ENCODE results near the gene E4F1.
"Not testable (repeated sequence)": the region's sequence is repeated elsewhere in the genome, so short reads cannot be mapped to it uniquely, and the experiment has no call there.

The E4F1 gene

GRCh38 chr16:2251296-2252111, 28.1 kb downstream of the E4F1 start, which contains the start of gene ECI1:
Gene ECI1 (minus strand): TSS chr16:2251587. CDS start chr16:2251566, 21 bp downstream.
- Histone ChIP-seq H3K9ac (ENCODE audit: low read depth, low read length) (peak within 1 kb of the TSS; percentile 90), H3K4me1 (ENCODE audit: control insufficient read depth, insufficient read depth, low read length) (peaks cover 6% of the 10 kb centered on the region; the same call in 1 of the 2 replicates), H3K9me3 (ENCODE audit: control insufficient read depth, insufficient read depth, low read length) (no peaks in the 10 kb centered on the region), H3K36me3 (ENCODE audit: control insufficient read depth, insufficient read depth, low read length) (peaks cover 64% of the 10 kb centered on the region), H3K4me3 (ENCODE audit: low read depth, low read length) (peak within 1 kb of the TSS; percentile 81), H3K27me3 (ENCODE audit: control insufficient read depth, insufficient read depth, low read length) (no peaks in the 10 kb centered on the region), H3K27ac (ENCODE audit: low read depth, low read length) (peak within 1 kb of the TSS; percentile 88)

DNA sequence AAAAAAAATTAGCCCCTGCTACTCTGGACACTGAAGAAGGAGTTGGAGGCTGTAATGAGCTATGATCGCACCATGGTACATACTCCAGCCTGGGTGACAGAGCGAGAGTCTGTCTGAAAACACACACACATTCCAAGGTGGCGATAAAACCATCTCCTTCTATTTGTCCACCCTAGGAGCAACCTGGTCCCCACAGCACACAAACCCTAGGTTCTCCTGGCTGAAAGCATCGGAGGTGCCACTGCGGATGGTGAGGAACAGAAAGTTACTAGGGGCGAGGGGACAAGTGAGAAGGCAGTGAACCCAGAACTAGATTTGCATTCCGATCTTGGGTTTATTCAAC, 29.4 kb downstream of the E4F1 start:
- Histone ChIP-seq H3K36me3 (ENCODE audit: control insufficient read depth, insufficient read depth, low read length) (peaks cover 67% of the 10 kb centered on the region), H3K9ac (ENCODE audit: low read depth, low read length) (no peak overlapping the region), H3K27me3 (ENCODE audit: control insufficient read depth, insufficient read depth, low read length) (no peaks in the 10 kb centered on the region), H3K4me3 (ENCODE audit: low read depth, low read length) (no peak overlapping the region), H3K4me1 (ENCODE audit: control insufficient read depth, insufficient read depth, low read length) (peaks cover 6% of the 10 kb centered on the region; the same call in 1 of the 2 replicates), H3K9me3 (ENCODE audit: control insufficient read depth, insufficient read depth, low read length) (no peaks in the 10 kb centered on the region), H3K27ac (ENCODE audit: low read depth, low read length) (peak overlapping the region; percentile 40)

DNA sequence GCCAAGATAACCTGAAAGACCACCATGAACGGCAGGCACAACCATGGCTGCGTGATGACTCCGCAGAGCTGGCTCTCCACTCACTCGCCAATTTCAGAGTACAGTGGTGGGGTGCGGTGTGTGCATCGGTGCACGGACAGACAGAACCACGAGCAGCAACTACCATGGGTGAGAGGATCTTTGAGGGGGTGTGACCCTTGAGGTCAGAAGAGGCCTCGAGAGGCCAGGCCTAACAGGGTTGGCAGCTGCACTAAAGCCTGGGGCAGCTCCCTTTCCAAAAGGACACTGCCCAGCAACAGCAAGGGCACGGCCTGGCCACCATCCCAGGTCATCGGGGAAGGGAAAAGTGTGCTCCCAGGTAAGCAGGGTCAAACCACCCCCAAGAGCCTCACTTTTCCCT, 29.9 kb downstream of the E4F1 start:
- no peaks in the 10 kb centered on the region for H3K27me3 ChIP-seq (ENCODE audit: control insufficient read depth, insufficient read depth, low read length)

GRCh38 chr16:2256531-2257140, 33.2 kb downstream of the E4F1 start:
- Histone ChIP-seq H3K27me3 (ENCODE audit: control insufficient read depth, insufficient read depth, low read length) (no peaks in the 10 kb centered on the region), H3K9ac (ENCODE audit: low read depth, low read length) (no peak overlapping the region), H3K4me3 (ENCODE audit: low read depth, low read length) (no peak overlapping the region), H3K4me1 (ENCODE audit: control insufficient read depth, insufficient read depth, low read length) (0 out of 2 replicates have a peak, but pooled peaks cover 6% of the 10 kb centered on the region), H3K27ac (ENCODE audit: low read depth, low read length) (no peak overlapping the region), H3K9me3 (ENCODE audit: control insufficient read depth, insufficient read depth, low read length) (no peaks in the 10 kb centered on the region), H3K36me3 (ENCODE audit: control insufficient read depth, insufficient read depth, low read length) (peaks cover 92% of the 10 kb centered on the region)

More for the DNA sequence above, 29.9 kb downstream of the E4F1 start:
- H3K4me3 ChIP-seq (ENCODE audit: low read depth, low read length), result no peak overlapping the region
- H3K4me1 ChIP-seq (ENCODE audit: control insufficient read depth, insufficient read depth, low read length), result peaks cover 6% of the 10 kb centered on the region; the same call in 1 of the 2 replicates
- H3K27ac ChIP-seq (ENCODE audit: low read depth, low read length), result peak overlapping the region; percentile 10
- no peak overlapping the region for H3K9ac ChIP-seq (ENCODE audit: low read depth, low read length)
- no peaks in the 10 kb centered on the region for H3K9me3 ChIP-seq (ENCODE audit: control insufficient read depth, insufficient read depth, low read length)
- peaks cover 70% of the 10 kb centered on the region for H3K36me3 ChIP-seq (ENCODE audit: control insufficient read depth, insufficient read depth, low read length)

DNA sequence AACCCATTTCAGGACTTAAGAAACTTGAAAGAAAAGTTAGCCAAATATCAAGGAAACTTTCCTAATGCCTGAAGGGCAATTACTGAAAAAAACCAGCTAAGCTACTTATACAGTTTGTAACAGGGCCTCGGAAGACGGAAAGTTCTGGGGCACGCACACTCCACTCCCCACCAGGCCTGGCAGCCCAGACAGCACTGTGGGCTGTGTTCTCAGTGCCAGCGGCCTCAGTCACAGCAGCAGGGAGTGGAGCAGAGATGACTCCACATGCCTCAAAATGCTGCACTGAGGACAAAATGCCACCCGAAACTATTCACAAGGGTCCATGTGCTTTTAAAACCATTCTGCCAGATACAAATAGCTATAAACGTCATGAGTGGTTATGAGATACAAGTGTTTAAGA, 34.3 kb downstream of the E4F1 start:
- Histone ChIP-seq H3K36me3 (ENCODE audit: control insufficient read depth, insufficient read depth, low read length) (peaks cover 94% of the 10 kb centered on the region), H3K27me3 (ENCODE audit: control insufficient read depth, insufficient read depth, low read length) (no peaks in the 10 kb centered on the region), H3K4me1 (ENCODE audit: control insufficient read depth, insufficient read depth, low read length) (no peaks in the 10 kb centered on the region), H3K9ac (ENCODE audit: low read depth, low read length) (no peak overlapping the region), H3K4me3 (ENCODE audit: low read depth, low read length) (no peak overlapping the region), H3K9me3 (ENCODE audit: control insufficient read depth, insufficient read depth, low read length) (no peaks in the 10 kb centered on the region), H3K27ac (ENCODE audit: low read depth, low read length) (no peak overlapping the region)

DNA sequence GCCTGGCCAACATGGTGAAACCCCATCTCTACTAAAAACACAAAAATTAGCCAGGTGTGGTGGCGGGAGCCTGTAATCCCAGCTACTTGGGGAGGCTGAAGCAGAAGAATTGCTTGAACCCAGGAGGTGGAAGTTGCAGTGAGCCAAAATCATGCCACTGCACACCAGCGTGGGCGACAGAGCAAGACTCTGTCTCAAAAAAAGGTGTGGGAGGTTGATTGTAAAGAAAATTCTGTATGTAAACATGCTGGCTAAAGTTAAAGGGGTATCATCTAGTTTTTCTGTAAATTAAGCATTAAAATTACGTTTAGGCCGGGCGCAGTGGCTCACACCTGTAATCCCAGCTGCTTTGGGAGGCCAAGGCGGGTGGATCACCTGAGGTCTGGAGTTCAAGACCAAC, 35.1 kb downstream of the E4F1 start:
- H3K27me3 ChIP-seq (ENCODE audit: control insufficient read depth, insufficient read depth, low read length); H3K4me1 ChIP-seq (ENCODE audit: control insufficient read depth, insufficient read depth, low read length); H3K9ac ChIP-seq (ENCODE audit: low read depth, low read length); H3K9me3 ChIP-seq (ENCODE audit: control insufficient read depth, insufficient read depth, low read length); H3K4me3 ChIP-seq (ENCODE audit: low read depth, low read length); H3K27ac ChIP-seq (ENCODE audit: low read depth, low read length): not testable (repeated sequence)
- H3K36me3 ChIP-seq (ENCODE audit: control insufficient read depth, insufficient read depth, low read length), result peaks cover 94% of the 10 kb centered on the region

DNA sequence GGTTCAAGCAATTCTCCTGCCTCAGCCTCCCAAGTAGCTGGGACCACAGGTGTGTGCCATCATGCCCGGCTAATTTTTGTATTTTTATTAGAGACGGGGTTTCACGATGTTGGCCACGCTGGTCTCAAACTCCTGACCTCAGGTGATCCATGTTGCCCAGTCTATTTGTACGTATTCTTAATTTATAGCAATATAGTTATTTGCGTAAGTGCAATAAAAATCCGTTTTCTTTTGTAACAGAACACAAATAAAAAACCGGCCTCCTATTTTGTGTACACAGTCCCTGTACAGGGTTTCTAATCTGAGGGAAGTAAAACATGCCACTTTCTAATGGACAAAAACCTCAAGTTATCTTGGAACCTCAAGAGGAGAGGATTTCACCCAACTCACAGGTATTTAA, 36.9 kb downstream of the E4F1 start:
- Histone ChIP-seq H3K36me3 (ENCODE audit: control insufficient read depth, insufficient read depth, low read length) (peaks cover 97% of the 10 kb centered on the region), H3K27ac (ENCODE audit: low read depth, low read length) (no peak overlapping the region), H3K9me3 (ENCODE audit: control insufficient read depth, insufficient read depth, low read length) (no peaks in the 10 kb centered on the region), H3K4me3 (ENCODE audit: low read depth, low read length) (no peak overlapping the region), H3K4me1 (ENCODE audit: control insufficient read depth, insufficient read depth, low read length) (no peaks in the 10 kb centered on the region), H3K27me3 (ENCODE audit: control insufficient read depth, insufficient read depth, low read length) (no peaks in the 10 kb centered on the region), H3K9ac (ENCODE audit: low read depth, low read length) (no peak overlapping the region)

DNA sequence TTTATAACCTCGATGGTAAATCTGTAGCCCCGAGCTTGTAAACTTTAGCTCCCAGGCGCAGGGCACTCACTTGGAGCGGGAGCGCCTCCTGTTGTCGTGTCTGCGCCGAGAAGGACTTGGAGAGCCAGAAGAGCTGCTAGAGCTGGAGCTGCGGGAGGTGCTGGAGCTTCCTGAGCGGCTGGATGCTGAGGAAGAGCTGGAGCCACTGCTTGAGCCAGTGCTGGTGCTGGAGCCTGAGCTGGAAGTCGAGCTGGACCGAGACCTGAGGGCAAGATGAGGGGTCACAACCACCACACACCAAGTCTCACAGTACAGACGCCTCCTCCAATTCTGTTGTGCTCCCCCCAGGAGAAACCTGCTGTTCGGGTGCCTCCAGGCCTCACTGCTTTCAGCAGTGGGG, 39.6 kb downstream of the E4F1 start:
- not testable (repeated sequence) for H3K4me1 ChIP-seq (ENCODE audit: control insufficient read depth, insufficient read depth, low read length); H3K4me3 ChIP-seq (ENCODE audit: low read depth, low read length); H3K27ac ChIP-seq (ENCODE audit: low read depth, low read length); H3K27me3 ChIP-seq (ENCODE audit: control insufficient read depth, insufficient read depth, low read length); H3K9ac ChIP-seq (ENCODE audit: low read depth, low read length); H3K9me3 ChIP-seq (ENCODE audit: control insufficient read depth, insufficient read depth, low read length)
- peaks cover 75% of the 10 kb centered on the region for H3K36me3 ChIP-seq (ENCODE audit: control insufficient read depth, insufficient read depth, low read length)

GRCh38 chr16:2266887-2267286, 43.5 kb downstream of the E4F1 start:
- H3K9ac ChIP-seq (ENCODE audit: low read depth, low read length), result peak overlapping the region; percentile 99
- H3K4me1 ChIP-seq (ENCODE audit: control insufficient read depth, insufficient read depth, low read length); H3K27ac ChIP-seq (ENCODE audit: low read depth, low read length); H3K27me3 ChIP-seq (ENCODE audit: control insufficient read depth, insufficient read depth, low read length); H3K9me3 ChIP-seq (ENCODE audit: control insufficient read depth, insufficient read depth, low read length): not testable (repeated sequence)
- H3K4me3 ChIP-seq (ENCODE audit: low read depth, low read length), result peak overlapping the region; percentile 99
- H3K36me3 ChIP-seq (ENCODE audit: control insufficient read depth, insufficient read depth, low read length), result peaks cover 38% of the 10 kb centered on the region

GRCh38 chr16:2267505-2267912, 44.1 kb downstream of the E4F1 start:
- peak overlapping the region; percentile 99 for H3K4me3 ChIP-seq (ENCODE audit: low read depth, low read length)
- H3K4me1 ChIP-seq (ENCODE audit: control insufficient read depth, insufficient read depth, low read length); H3K9me3 ChIP-seq (ENCODE audit: control insufficient read depth, insufficient read depth, low read length); H3K27me3 ChIP-seq (ENCODE audit: control insufficient read depth, insufficient read depth, low read length): not testable (repeated sequence)
- peak overlapping the region; percentile 99 for H3K27ac ChIP-seq (ENCODE audit: low read depth, low read length)
- peaks cover 32% of the 10 kb centered on the region for H3K36me3 ChIP-seq (ENCODE audit: control insufficient read depth, insufficient read depth, low read length)
- H3K9ac ChIP-seq (ENCODE audit: low read depth, low read length), result peak overlapping the region; percentile 99

- Histone ChIP-seq H3K27me3 (ENCODE audit: control insufficient read depth, insufficient read depth, low read length) (no peaks in the 10 kb centered on the region), H3K9ac (ENCODE audit: low read depth, low read length) (peak within 1 kb of the TSS; percentile 99), H3K27ac (ENCODE audit: low read depth, low read length) (peak within 1 kb of the TSS; percentile 99), H3K9me3 (ENCODE audit: control insufficient read depth, insufficient read depth, low read length) (no peaks in the 10 kb centered on the region), H3K4me1 (ENCODE audit: control insufficient read depth, insufficient read depth, low read length) (no peaks in the 10 kb centered on the region), H3K36me3 (ENCODE audit: control insufficient read depth, insufficient read depth, low read length) (peaks cover 26% of the 10 kb centered on the region), H3K4me3 (ENCODE audit: low read depth, low read length) (peak within 1 kb of the TSS; percentile 99)
Measured at GRCh38 chr16:2267913-2268666, 44.7 kb downstream of the E4F1 start, which contains the start of gene RNPS1. Gene RNPS1 (minus strand): TSS chr16:2268126. CDS start chr16:2264643, 3,483 bp downstream.
